Heart right ventricle (tissue), 16 donors: ENCODE measurements around the gene OGDH. TPM values are rescaled to one million over a fixed set of nuclear protein-coding genes. Genes with fewer than 3 reads are reported as not detected.
A peak's percentile ranks its signal among the peaks of the same experiment; 100 is the strongest.

Source experiments
- ATAC-seq, 8 donors: fragments of 200-7000 bp; cut with Tn5 transposase; one replicate each; pipeline ENCODE4 v1.9.1; 2020; ENCODE audit warnings: mild to moderate bottlenecking in 8 of 8, moderate library complexity in 8 of 8, moderate number of reproducible peaks in 1 of 8
- DNase-seq, 2 donors: peaks; one replicate each; pipeline ENCODE4 v3.0.0-alpha.2; 2020
- H3K27ac ChIP-seq, 10 donors: fragments of 200-600 bp; sonication (generic) in 2 of 10; one replicate each; pipeline versions ENCODE4 v1.5.0 to v1.8.0; 2020 to 2022; ENCODE audit warnings: mild to moderate bottlenecking in 3 of 10
- H3K27me3 ChIP-seq, 7 donors: fragments of 200-600 bp; one replicate each; pipeline ENCODE4 v1.8.0; 2021 to 2022; ENCODE audit warnings: mild to moderate bottlenecking in 2 of 7
- H3K36me3 ChIP-seq, 9 donors: fragments of 200-600 bp; sonication (generic) in 1 of 9; one replicate each; pipeline versions ENCODE4 v1.5.0 to v1.8.0; 2020 to 2022; ENCODE audit warnings: mild to moderate bottlenecking in 2 of 9
- H3K4me1 ChIP-seq, 9 donors: fragments of 200-600 bp; sonication (generic) in 1 of 9; one replicate each; pipeline versions ENCODE4 v1.5.0 to v1.8.0; 2020 to 2022; ENCODE audit warnings: mild to moderate bottlenecking in 4 of 9
- H3K4me3 ChIP-seq, 10 donors: fragments of 200-600 bp; sonication (generic) in 2 of 10; one replicate each; pipeline versions ENCODE4 v1.5.0 to v1.8.0; 2020 to 2022; ENCODE audit warnings: mild to moderate bottlenecking in 7 of 10, moderate library complexity in 2 of 10
- H3K9me3 ChIP-seq, 11 donors: fragments of 200-600 bp in 10 of 11; sonication (generic) in 2 of 11; one replicate each; pipeline versions ENCODE4 v1.5.0 to v1.8.0; 2013 to 2022; ENCODE audit warnings: mild to moderate bottlenecking in 2 of 11, control low read depth in 1 of 11, moderate library complexity in 1 of 11
- WGBS, 2 donors: extraction: QIAGEN DNeasy Blood & Tissue Kit; methylation state at CpG; one replicate each; pipeline ENCODE4 v1.1.7; 2013; ENCODE audit warnings: inconsistent platforms in 1 of 2; 5-methylcytosine and 5-hydroxymethylcytosine counted together
- intact Hi-C, 10 donors: fragments of 100-400 bp; cut with DNase I; formaldehyde crosslinking; loops; one replicate each; pipeline versions ENCODE4 v1.11.1 to v1.14.2; 2022
- polyA plus RNA-seq, 2 donors: library from polyadenylated mRNA; stranded (reverse); fragments of 200-250 nt; gene quantifications; one replicate each; pipeline ENCODE4 v1.2.3, GENCODE V29; 2013
- total RNA-seq, 10 donors: library from RNA; stranded (reverse); fragmentation: NEBNext Ultra II Directional in 3 of 10; extraction: Animal tissue kit (Norgen Biotek cat#: 25700) in 3 of 10; gene quantifications; one replicate each; pipeline versions ENCODE4 v1.2.1 to v1.2.4, GENCODE V29; 2021 to 2023
- TF ChIP-seq, protein P1 (sequence below), 9 donors: fragments of 200-600 bp; sonication (generic) in 2 of 9; IDR thresholded peaks; one replicate each; pipeline versions ENCODE4 v1.5.0 to v1.8.0; 2021 to 2022; ENCODE audit warnings: antibody characterized with exemption in 9 of 9, mild to moderate bottlenecking in 5 of 9, moderate library complexity in 1 of 9
- donor health status: Arrhythmogenic right ventricular cardiomyopathy.
- donor health status: ischemic (EF 13 %, LVEDD 7.1; RV severe dilation, severe dysfunction).
- donor health status: healthy with polysubstance abuse.
- donor health status: DM: no; HTN: yes; CAD: no.
- donor health status: DM: no; HTN: no; CAD: no.
- donor health status: ischemic (EF 25% LVEDD 6.9; RV normal size, moderate dysfunction).
- donor health status: ischemic (EF 25% LVEDD 5.7; RV mildly dilated, moderate dysfunction).
- donor health status: healthy.
- donor health status: DM: yes; HTN: yes; CAD: no.
- donor health status: Ischemic cardiomyopathy.
- donor health status: ischemic (EF 35%, LVEDD 5.7; RV mildly dilated, moderate dysfunction).
- donor health status: nonischemic (EF 11% LVEDD 7.7; RV severe dilation, severe dysfunction).
- donor health status: DM: yes; HTN: yes; CAD: no.
- donor health status: PGD.
- donor health status: ischemic (EF 29% LVEDD 5.4; RV normal size, mild dysfunction).
- donor health status: nonischemic (EF 23%, LVEDD 6.1; RV moderate dilation, normal function).

OGDH gene
- total and polyA plus RNA-seq, 12 donors: 202 to 724 (median 672) TPM

DNA sequence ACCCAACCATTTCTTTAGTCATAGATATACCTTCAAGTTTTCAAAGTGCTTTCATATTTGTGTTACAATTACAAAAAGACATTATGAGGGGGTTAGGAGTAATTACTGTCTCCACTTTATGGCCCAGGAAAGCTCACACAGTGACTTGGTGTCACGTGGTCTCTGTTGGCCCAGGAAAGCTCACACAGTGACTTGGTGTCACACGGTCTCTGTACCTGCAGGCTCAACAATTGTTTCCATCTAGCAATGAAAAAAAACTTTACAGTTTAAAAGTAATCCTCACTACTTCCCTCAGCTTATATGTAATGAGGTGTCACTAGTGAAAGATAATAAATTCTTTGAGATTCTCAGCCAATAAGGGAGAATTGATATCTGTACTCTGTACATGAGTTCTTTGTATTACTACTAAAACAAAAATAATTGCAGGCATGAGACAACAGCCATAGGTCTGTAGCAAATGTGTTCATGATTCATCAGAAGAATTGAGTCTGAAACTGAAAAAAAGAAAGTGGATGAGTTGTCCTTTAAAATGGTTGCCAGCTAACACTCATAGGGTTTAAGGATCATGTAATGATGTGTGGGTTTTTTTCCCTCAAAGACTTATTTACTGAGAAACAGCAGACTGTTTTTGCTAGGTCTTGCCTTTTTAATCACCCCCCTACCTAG, 10.9 kb downstream of the OGDH start:
- Histone ChIP-seq H3K4me1 (peaks cover 4 to 94% (median 75%) of the 10 kb centered on the region in 9 donors), H3K36me3 (peaks cover 0 to 10% (median 0%) of the 10 kb centered on the region in 9 donors), H3K27me3 (no peaks in the 10 kb centered on the region), H3K9me3 (no peaks in the 10 kb centered on the region), H3K4me3 (no peak overlapping the region), H3K27ac (peak overlapping the region in 3 of 10 donors; percentile 5 to 41 (median 17))
- TF ChIP-seq, protein P1, sequence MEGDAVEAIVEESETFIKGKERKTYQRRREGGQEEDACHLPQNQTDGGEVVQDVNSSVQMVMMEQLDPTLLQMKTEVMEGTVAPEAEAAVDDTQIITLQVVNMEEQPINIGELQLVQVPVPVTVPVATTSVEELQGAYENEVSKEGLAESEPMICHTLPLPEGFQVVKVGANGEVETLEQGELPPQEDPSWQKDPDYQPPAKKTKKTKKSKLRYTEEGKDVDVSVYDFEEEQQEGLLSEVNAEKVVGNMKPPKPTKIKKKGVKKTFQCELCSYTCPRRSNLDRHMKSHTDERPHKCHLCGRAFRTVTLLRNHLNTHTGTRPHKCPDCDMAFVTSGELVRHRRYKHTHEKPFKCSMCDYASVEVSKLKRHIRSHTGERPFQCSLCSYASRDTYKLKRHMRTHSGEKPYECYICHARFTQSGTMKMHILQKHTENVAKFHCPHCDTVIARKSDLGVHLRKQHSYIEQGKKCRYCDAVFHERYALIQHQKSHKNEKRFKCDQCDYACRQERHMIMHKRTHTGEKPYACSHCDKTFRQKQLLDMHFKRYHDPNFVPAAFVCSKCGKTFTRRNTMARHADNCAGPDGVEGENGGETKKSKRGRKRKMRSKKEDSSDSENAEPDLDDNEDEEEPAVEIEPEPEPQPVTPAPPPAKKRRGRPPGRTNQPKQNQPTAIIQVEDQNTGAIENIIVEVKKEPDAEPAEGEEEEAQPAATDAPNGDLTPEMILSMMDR (IDR thresholded peaks at IDR 0.05): no peak
- no peak for DNase-seq
- intact Hi-C loops: no loop called here
- WGBS, 2 donors: 39 to 58% methylated on average over 2 of the region's 2 CpGs
- peak in 3 of 8 donors; percentile 29 to 57 (median 31) for ATAC-seq

DNA sequence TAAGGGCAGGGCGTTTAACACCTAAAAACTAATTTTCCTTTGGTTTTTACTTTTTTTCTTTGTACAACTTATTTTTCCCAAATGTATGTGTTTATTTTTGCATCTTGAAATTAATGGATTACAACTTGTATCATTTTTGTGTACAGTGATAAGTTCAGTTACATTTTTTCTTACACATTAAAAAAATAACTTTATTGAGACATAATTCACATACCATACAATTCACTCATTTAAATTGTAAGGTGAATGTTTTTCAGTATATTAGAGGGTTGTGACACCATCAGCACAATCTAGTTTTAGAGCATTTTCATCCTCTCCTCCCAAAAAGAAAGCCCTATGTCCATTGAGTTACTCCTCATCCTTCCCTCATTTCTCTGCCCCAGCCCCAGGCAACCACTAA, 11.6 kb downstream of the OGDH start:
- 91 to 93% methylated on average over 1 of the region's 1 CpG for WGBS, 2 donors
- H3K27ac ChIP-seq: peak overlapping the region in 4 of 10 donors; percentile 17 to 45 (median 32)
- no peaks in the 10 kb centered on the region for H3K9me3 ChIP-seq
- no peak for ATAC-seq
- peaks cover 11 to 98% (median 82%) of the 10 kb centered on the region in 9 donors for H3K4me1 ChIP-seq
- peaks cover 0 to 10% (median 0%) of the 10 kb centered on the region in 9 donors for H3K36me3 ChIP-seq
- no peak overlapping the region for H3K4me3 ChIP-seq
- H3K27me3 ChIP-seq: no peaks in the 10 kb centered on the region
- TF ChIP-seq, protein P1 (IDR thresholded peaks at IDR 0.05): no peak
- no peak for DNase-seq
- intact Hi-C loops: no loop called here

- Histone ChIP-seq H3K36me3 (peaks cover 0 to 10% (median 0%) of the 10 kb centered on the region in 9 donors), H3K27me3 (no peaks in the 10 kb centered on the region), H3K27ac (peak overlapping the region in 3 of 10 donors; percentile 22 to 45 (median 32)), H3K9me3 (no peaks in the 10 kb centered on the region), H3K4me1 (peaks cover 11 to 98% (median 87%) of the 10 kb centered on the region in 9 donors), H3K4me3 (no peak overlapping the region)
- intact Hi-C loops: no loop called here
- ATAC-seq (peak in 1 of 8 donors; percentile 19), DNase-seq (no peak)
- TF ChIP-seq, protein P1 (IDR thresholded peaks at IDR 0.05): no peak
- 45 to 57% methylated on average over 3 of the region's 3 CpGs for WGBS, 2 donors
Observed at GRCh38 chr7:44618753-44619152, 12.3 kb downstream of the OGDH start.

DNA sequence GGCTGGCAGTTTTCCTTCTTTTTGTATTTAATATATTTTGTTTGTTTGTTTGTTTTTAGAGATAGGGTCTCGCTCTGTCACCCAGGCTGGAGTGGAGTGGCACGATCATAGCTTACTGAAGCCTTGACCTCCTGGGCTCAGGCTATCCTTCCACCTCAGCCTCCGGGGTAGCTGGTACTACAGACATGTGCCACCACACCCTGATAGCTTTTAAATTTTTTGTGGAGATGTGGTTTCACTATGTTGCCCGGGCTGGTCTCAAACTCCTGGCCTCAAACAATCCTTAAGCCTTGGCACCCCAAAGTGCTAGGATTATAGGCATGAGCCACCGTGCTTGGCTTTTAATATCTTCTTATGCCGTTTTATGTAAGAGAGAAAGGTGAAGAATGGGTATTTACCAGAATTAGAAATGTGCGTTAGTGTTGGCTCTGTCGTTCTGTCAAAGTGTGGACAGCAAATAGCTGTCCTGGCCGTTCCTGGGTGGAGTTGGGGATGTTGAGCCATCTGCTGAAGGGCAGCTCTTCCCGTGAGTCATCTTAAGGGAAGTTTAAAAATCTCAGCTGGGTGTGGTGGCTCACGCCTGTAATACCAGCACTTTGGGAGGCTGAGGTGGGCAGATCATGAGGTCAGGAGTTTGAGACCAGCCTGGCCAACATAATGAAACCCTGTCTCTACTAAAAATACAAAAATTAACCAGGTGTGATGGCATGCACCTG, 14.8 kb downstream of the OGDH start:
- DNase-seq: no peak
- Histone ChIP-seq H3K4me3 (no peak overlapping the region), H3K27me3 (no peaks in the 10 kb centered on the region), H3K36me3 (peaks cover 0 to 28% (median 8%) of the 10 kb centered on the region in 9 donors), H3K27ac (peak overlapping the region in 7 of 10 donors; percentile 25 to 77 (median 57)), H3K9me3 (no peaks in the 10 kb centered on the region), H3K4me1 (peaks cover 11 to 95% (median 77%) of the 10 kb centered on the region in 9 donors)
- TF ChIP-seq, protein P1 (IDR thresholded peaks at IDR 0.05): no peak
- ATAC-seq: peak in 5 of 8 donors; percentile 38 to 79 (median 53)
- intact Hi-C loops: no loop called here
- 68 to 72% methylated on average over 11 of the region's 11 CpGs for WGBS, 2 donors
